ENCODE results near the gene KRTAP5-2. TPM values are rescaled to one million over a fixed set of nuclear protein-coding genes. Genes with fewer than 3 reads are reported as not detected.
A peak's percentile ranks its signal among the peaks of the same experiment; 100 is the strongest.

The KRTAP5-2 gene
- total RNA-seq, 1 donor from 2014 or later, result not detected

DNA sequence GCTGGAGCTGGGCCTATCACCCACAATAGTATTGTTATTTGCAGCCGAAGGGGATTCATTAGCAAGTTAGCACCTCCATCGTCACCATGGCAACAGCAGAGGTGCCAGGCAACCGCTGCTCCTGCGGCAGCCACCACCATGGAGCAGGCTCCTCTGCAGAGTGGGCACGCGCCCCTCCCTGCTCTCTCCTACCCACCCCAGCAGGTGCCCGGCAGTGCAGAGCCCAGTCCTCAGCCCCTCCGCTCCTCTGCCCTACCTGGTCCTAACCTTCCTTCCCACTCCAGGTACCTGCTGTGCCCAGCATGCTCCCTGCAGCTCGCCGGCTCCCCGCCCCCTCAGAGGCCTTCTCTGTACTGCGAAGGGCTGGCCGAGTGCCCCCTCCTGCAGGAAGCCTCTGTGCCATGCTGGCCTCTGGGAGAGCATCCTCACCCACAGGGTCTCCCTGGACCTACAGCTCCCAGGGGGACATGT, 29.6 kb downstream of the KRTAP5-2 start:
- DNase-seq (ENCODE audit: low read depth in 2 of 2), result no peak

GRCh38 chr11:1567721-1568100, 30.4 kb downstream of the KRTAP5-2 start:
- DNase-seq (ENCODE audit: low read depth in 2 of 2), result no peak

DNA sequence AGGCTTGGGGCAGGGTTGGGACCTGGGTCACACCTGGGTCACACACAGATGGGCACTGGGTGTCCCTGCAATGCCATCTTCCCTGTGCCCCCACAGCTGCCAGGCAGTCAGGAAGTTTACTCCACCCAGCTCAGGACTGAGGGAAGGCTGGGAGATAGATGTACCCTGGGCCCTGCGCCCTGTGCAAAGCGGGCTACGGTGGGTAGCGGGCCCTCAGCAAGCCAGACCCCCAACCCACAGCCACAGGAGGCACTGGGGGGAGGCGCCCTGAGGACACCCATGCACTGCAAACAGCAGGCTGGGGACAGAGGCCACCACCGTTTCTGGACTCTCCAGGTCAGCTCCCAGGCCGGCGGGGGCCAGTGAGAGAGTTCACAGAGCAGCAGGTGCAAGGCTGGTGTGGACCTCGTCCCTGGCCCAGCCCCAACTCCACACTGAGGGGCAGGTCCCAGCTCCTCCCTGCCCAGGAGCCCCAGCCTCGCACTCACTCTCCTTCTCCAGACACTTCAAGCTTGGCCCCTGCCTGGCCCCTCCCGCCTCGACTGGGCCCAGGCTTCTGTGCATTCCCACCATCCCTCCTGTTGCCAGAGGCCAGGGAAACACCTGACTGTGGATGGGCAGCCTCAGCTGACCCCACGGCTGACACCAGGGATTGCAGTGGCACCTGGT, 30.9 kb downstream of the KRTAP5-2 start:
- no peak for DNase-seq (ENCODE audit: low read depth in 2 of 2)

- DNase-seq (ENCODE audit: low read depth in 2 of 2), result no peak
Measured at GRCh38 chr11:1566381-1567051, 31.6 kb downstream of the KRTAP5-2 start.

DNA sequence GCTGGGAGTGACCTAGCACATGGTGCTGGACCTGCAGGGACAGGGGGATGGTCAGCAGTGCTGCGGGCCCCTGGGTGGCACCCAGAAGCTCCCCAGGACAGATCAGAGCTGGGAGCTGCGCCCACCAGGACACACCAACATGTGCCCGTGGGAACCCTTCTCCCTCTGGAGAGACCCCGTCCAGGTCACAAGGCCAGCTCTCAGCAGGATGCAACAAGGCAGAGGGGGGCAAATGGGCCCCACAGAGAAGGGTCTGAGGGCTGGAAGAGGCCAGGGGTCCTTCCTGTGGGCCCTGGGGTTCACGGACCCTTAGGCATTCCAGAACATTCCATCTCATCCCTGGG, 32.2 kb downstream of the KRTAP5-2 start:
- no peak for DNase-seq (ENCODE audit: low read depth in 2 of 2)

DNA sequence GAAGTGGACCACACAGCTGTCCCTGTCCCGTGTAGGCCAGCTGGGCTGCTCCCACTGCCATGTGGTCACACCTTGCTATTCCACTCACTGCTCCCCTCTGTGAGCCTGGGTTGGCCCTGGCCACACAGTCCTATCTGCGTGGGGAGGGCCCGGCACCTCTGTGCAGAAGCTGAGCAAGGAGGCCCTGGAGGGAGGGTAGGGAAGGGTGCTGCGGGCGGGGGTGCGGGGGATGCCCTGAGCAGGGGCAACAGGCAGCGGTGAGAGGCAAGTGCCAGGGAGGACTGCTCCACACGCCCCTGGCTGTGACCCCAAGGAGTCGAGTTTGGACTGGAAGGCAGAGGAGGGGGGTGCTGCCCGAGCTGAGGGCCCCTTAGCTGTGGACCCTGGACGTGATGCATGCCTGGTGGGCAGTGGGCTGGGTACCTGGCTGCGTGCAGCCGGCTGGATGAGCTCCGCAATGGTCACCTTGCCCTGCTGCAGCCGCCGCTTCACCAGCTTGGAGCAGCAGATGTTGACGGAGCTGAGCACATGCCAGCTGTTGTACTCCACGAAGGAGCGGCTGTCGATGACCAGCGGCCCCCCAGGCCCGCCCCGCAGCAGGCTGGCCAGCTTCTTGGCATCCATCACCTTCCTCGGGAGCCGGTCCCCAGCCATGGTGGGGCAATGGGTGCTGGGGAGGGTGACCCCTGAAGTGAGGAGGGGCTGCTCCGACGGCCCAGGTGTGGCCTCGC, 32.8 kb downstream of the KRTAP5-2 start:
- no peak for DNase-seq (ENCODE audit: low read depth in 2 of 2)

GRCh38 chr11:1564535-1565172, 33.4 kb downstream of the KRTAP5-2 start:
- peak; percentile 55 to 76 for DNase-seq (ENCODE audit: low read depth in 2 of 2)

DNA sequence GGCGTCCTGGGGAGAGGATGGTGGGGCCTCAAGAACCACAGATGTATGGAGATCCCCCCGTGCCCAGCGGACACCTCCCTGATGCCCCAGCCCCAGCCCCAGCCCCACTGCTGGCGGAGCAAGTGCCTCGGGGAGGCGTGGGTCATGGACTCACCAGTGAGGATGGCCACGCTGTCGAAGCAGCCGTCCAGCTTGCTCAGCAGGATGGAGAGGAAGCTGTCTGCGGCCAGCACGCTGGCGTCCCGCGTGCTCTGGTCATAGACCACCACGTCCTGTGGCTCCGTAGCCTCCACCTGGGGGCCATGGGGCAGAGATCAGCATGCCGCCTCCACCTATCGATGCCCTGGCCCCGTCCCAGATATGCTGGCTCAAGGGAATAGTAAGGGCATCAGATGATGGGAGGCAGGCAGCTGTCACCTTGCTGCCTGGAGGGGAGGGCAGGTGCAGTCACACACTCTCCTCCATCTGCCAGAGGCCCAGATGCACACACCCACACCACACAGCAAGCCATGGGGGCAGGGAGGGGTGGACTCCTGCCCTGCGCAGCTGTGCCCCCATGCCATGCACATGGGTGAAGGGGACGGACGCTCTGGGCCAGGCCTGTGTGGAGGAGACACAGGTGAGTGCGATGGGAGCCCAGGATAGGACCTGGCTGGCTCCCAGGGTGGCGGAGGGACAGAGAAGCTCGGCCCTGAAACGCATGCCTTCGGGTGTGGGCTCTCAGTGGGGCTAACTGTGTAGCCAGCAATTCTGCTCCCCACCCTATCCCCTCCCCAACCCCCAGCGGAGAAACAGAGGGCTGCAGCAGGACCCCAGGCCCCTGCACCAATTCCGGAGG, 34.2 kb downstream of the KRTAP5-2 start:
- DNase-seq (ENCODE audit: low read depth in 2 of 2), result no peak

DNA sequence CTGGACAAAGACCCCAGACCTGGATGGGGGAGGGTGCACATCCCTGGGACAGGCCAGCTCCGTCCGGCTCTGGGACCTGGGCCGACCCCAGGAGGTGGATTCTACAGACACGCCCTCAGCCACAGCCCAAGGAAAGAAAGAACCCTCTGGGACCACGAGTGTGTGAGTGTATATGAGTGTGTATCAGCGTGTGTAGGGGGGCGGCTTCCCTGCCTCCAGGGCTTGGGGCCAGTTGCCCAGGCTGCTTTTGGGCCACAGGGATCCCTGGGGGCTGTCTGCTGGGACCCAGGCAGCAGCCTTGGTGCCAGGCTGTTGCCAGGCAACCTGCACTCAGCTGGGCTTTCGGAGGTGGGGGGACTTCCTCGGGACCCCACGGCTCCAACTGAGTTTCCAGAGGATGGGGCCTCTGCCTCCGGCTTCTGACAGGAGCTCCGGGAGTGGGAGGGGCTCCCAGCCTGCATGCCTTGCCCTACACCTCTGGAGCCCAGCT, 34.9 kb downstream of the KRTAP5-2 start:
- no peak for DNase-seq (ENCODE audit: low read depth in 2 of 2)

GRCh38 chr11:1562469-1563148, 35.5 kb downstream of the KRTAP5-2 start:
- no peak for DNase-seq (ENCODE audit: low read depth in 2 of 2)

DNA sequence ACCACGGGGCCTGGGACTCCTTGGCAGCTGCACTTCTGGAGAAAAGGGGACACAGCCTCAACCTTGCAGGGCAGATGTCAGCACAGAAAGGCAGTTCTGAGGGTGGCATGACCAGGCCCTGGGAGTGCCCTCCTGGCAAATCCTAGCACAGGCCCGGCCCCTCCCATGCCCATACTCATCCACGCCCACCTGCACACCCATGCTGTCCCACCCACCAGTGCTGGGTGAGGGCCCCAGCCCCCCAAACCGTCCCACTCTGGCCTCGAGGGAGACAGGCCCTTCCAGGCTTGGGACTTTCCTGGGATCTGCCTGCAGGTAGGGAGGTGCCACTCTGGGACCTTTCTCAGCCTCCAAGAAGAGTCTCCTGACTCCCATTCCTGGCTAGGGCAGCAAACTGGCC, 36.1 kb downstream of the KRTAP5-2 start:
- DNase-seq (ENCODE audit: low read depth in 2 of 2), result no peak

DNA sequence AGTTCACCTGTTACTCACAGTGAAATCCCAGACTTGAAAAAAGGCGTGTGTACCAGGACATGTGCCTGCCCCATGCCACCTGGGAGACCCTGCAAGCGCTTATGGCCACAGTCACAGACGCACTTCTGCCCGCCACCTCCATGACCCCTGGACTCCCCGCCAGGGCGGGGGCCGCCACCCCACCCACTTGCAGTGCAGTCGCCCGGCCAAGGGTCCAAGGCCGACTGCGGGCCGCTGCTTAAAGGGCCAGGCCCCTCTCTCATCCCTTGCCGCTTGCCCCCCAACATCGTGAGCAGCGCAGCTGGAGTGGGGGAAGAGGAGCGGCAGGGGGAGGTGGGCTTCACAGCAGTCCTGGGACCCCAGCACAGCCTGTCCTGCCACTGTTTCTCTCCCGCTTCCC, 36.8 kb downstream of the KRTAP5-2 start:
- no peak for DNase-seq (ENCODE audit: low read depth in 2 of 2)

GRCh38 chr11:1560649-1561251, 37.3 kb downstream of the KRTAP5-2 start:
- no peak for DNase-seq (ENCODE audit: low read depth in 2 of 2)

- DNase-seq (ENCODE audit: low read depth in 2 of 2), result no peak
Measured at GRCh38 chr11:1560002-1560648, 38.0 kb downstream of the KRTAP5-2 start.

GRCh38 chr11:1559111-1559951, 38.8 kb downstream of the KRTAP5-2 start:
- DNase-seq (ENCODE audit: low read depth in 2 of 2), result peak in 1 of 2 donors; percentile 57

DNA sequence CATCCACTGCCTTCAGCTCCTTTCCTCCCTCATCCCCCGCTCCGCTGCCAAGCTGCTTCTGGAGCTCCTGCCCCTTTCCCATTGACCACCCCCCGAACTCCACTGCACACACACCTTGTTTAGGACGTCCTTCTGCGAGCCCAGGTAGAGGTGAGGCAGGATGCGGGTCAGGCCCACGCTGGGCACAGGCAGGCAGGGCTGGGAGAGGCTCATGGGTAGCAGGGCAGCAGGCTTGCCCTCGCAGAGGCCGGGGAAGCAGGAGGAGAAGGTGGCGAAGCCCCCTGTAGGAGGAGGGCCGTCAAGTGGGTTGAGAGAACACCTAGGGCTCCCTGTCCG, 39.4 kb downstream of the KRTAP5-2 start:
- DNase-seq (ENCODE audit: low read depth in 2 of 2), result no peak

DNA sequence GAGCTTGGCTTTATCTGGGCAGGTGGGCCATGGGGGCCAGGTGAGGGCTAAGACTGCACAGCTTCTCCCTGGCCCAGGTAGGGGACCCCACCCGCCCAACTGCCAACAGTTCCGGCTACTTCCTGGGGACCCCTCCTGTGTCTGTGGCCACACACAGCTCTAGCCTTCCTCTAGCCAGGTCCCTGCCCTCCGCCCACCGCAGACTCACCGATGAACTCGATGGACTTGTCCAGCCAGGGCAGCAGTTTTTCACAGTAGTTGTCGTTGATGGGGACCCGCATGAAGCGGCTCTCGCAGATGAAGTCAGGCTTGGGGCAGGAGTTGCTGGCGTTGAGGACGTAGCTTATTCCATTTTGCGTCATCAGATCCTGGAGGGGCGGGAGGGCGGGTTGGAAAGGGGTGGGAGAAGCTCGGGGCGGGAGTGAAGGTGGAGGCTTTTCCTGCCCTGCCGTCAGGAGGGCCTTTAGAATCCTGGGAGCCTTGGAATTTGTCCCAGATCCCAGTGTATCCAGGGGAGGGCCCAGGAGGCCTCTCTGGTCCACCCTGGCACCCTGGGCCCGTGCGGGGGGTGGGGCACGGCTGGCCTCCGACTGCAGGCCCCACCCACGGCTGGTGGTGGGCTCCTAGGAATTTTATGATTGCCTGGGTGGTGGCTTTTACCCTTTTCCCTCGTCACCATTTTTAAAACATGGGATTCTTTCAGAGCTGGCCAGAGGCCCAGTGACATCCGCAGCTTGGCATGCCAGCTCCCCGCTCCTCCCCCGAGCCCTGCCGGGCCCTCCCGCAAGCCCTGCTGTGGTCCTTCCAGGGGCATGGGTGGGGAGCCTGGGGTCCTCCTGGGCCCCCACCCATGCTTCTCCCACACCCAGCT, 40.0 kb downstream of the KRTAP5-2 start:
- peak; percentile 45 to 69 for DNase-seq (ENCODE audit: low read depth in 2 of 2)
